WERI-Rb-1 (cell line): ENCODE results near the gene WARS2.

Experiments used
- DNase-seq: peaks from one replicate; pipeline ENCODE4 v3.0.0-alpha.2; 2020
- H3K27ac ChIP-seq: fragments of 250-450 bp; sonication (Bioruptor Pico); 2 replicates; pipeline ENCODE4 v1.5.1; 2020; ENCODE audit warnings: mild to moderate bottlenecking, moderate library complexity
- H3K27me3 ChIP-seq: fragments of 250-450 bp; sonication (Bioruptor Pico); 2 replicates; pipeline ENCODE4 v1.5.1; 2021; ENCODE audit warnings: mild to moderate bottlenecking, low read depth, moderate library complexity; ENCODE audit not compliant: insufficient read depth, severe bottlenecking
- H3K36me3 ChIP-seq: fragments of 250-450 bp; sonication (Bioruptor Pico); 2 replicates; pipeline ENCODE4 v1.5.1; 2020; ENCODE audit warnings: mild to moderate bottlenecking, moderate library complexity
- H3K4me3 ChIP-seq: 2 replicates; pipeline ENCODE4 v1.5.1; 2011; ENCODE audit warnings: low read depth, mild to moderate bottlenecking, control low read depth, low read length
- H3K9me3 ChIP-seq: fragments of 250-450 bp; sonication (Bioruptor Pico); 2 replicates; pipeline ENCODE4 v1.5.1; 2021; ENCODE audit warnings: mild to moderate bottlenecking, moderate library complexity; ENCODE audit not compliant: severe bottlenecking
- CTCF ChIP-seq: IDR thresholded peaks from 2 replicates; pipeline ENCODE4 v1.5.1; 2011; ENCODE audit warnings: low read depth, mild to moderate bottlenecking, control low read depth, inconsistent platforms, low read length

Gene WARS2

GRCh38 chr1:119040906-119041305 lies 99.5 kb downstream of the WARS2 start:
- no peak for DNase-seq
- Histone ChIP-seq H3K9me3 (no peaks in the 10 kb centered on the region), H3K36me3 (no peaks in the 10 kb centered on the region), H3K27ac (no peak overlapping the region), H3K4me3 (no peak overlapping the region), H3K27me3 (no peaks in the 10 kb centered on the region)
- TF ChIP-seq CTCF: no peak

- TF ChIP-seq CTCF: no peak
- Histone ChIP-seq H3K9me3 (no peaks in the 10 kb centered on the region), H3K4me3 (no peak overlapping the region), H3K27ac (no peak overlapping the region), H3K36me3 (no peaks in the 10 kb centered on the region), H3K27me3 (no peaks in the 10 kb centered on the region)
- no peak for DNase-seq
Observed at GRCh38 chr1:119040489-119040888, 100.0 kb downstream of the WARS2 start.

GRCh38 chr1:119038363-119038762 lies 102.1 kb downstream of the WARS2 start:
- TF ChIP-seq CTCF: no peak

GRCh38 chr1:119034359-119034758 lies 106.1 kb downstream of the WARS2 start:
- H3K27ac ChIP-seq: no peak overlapping the region
- H3K36me3 ChIP-seq: no peaks in the 10 kb centered on the region
- H3K4me3 ChIP-seq: no peak overlapping the region
- DNase-seq: no peak
- H3K9me3 ChIP-seq: no peaks in the 10 kb centered on the region
- no peaks in the 10 kb centered on the region for H3K27me3 ChIP-seq
- no peak for TF ChIP-seq CTCF

More at GRCh38 chr1:119038363-119038762, 102.1 kb downstream of the WARS2 start:
- no peak overlapping the region for H3K27ac ChIP-seq
- no peaks in the 10 kb centered on the region for H3K36me3 ChIP-seq
- H3K27me3 ChIP-seq: no peaks in the 10 kb centered on the region
- DNase-seq: no peak
- no peak overlapping the region for H3K4me3 ChIP-seq
- no peaks in the 10 kb centered on the region for H3K9me3 ChIP-seq

- H3K27me3 ChIP-seq: no peaks in the 10 kb centered on the region
- TF ChIP-seq CTCF: no peak
- H3K36me3 ChIP-seq: no peaks in the 10 kb centered on the region
- no peak overlapping the region for H3K27ac ChIP-seq
- no peak for DNase-seq
- no peaks in the 10 kb centered on the region for H3K9me3 ChIP-seq
- H3K4me3 ChIP-seq: no peak overlapping the region
Observed at GRCh38 chr1:119032986-119033385, 107.5 kb downstream of the WARS2 start.

- no peaks in the 10 kb centered on the region for H3K9me3 ChIP-seq
- H3K36me3 ChIP-seq: no peaks in the 10 kb centered on the region
- no peak overlapping the region for H3K4me3 ChIP-seq
- TF ChIP-seq CTCF: no peak
- H3K27me3 ChIP-seq: no peaks in the 10 kb centered on the region
- H3K27ac ChIP-seq: no peak overlapping the region
- DNase-seq: no peak
Observed at GRCh38 chr1:119027759-119028158, 112.7 kb downstream of the WARS2 start.
